Measurements from ENCODE around the gene CELF4.

Gene CELF4

GRCh38 chr18:37440206-37440605, 125.4 kb downstream of the CELF4 start:
- TF ChIP-seq CTCF (conservative IDR thresholded peaks at IDR 0.05; ENCODE audit: control insufficient read depth, insufficient read depth, low read depth, low read length): no peak
- DNase-seq (ENCODE audit: low read depth): no peak
- H3K4me3 ChIP-seq (ENCODE audit: control insufficient read depth, low read depth, low read length): no peak overlapping the region

- no peak overlapping the region for H3K4me3 ChIP-seq (ENCODE audit: control insufficient read depth, low read depth, low read length)
- DNase-seq (ENCODE audit: low read depth): no peak
- no peak for TF ChIP-seq CTCF (conservative IDR thresholded peaks at IDR 0.05; ENCODE audit: control insufficient read depth, insufficient read depth, low read depth, low read length)
These were observed 127.0 kb downstream of the CELF4 start for GRCh38 chr18:37438417-37439180.

- DNase-seq (ENCODE audit: low read depth): no peak
- TF ChIP-seq CTCF (conservative IDR thresholded peaks at IDR 0.05; ENCODE audit: control insufficient read depth, insufficient read depth, low read depth, low read length): no peak
- H3K4me3 ChIP-seq (ENCODE audit: control insufficient read depth, low read depth, low read length): no peak overlapping the region
These were observed 129.6 kb downstream of the CELF4 start for GRCh38 chr18:37435996-37436395.

GRCh38 chr18:37435150-37435867, 130.3 kb downstream of the CELF4 start:
- H3K4me3 ChIP-seq (ENCODE audit: control insufficient read depth, low read depth, low read length): no peak overlapping the region
- DNase-seq (ENCODE audit: low read depth): no peak
- no peak for TF ChIP-seq CTCF (conservative IDR thresholded peaks at IDR 0.05; ENCODE audit: control insufficient read depth, insufficient read depth, low read depth, low read length)

- no peak for DNase-seq (ENCODE audit: low read depth)
- TF ChIP-seq CTCF (conservative IDR thresholded peaks at IDR 0.05; ENCODE audit: control insufficient read depth, insufficient read depth, low read depth, low read length): no peak
- H3K4me3 ChIP-seq (ENCODE audit: control insufficient read depth, low read depth, low read length): no peak overlapping the region
These were observed 131.3 kb downstream of the CELF4 start for GRCh38 chr18:37434161-37434860.

- no peak for TF ChIP-seq CTCF (conservative IDR thresholded peaks at IDR 0.05; ENCODE audit: control insufficient read depth, insufficient read depth, low read depth, low read length)
- DNase-seq (ENCODE audit: low read depth): no peak
These were observed 133.0 kb downstream of the CELF4 start for GRCh38 chr18:37432436-37433195.

More at GRCh38 chr18:37432436-37433195, 133.0 kb downstream of the CELF4 start:
- no peak overlapping the region for H3K4me3 ChIP-seq (ENCODE audit: control insufficient read depth, low read depth, low read length)

Measured in fibroblast of mammary gland (primary cell).